BE2C (cell line): ENCODE measurements around the gene FBLIM1.
A peak's percentile ranks its signal among the peaks of the same experiment; 100 is the strongest.
"Not testable (repeated sequence)": the region's sequence is repeated elsewhere in the genome, so short reads cannot be mapped to it uniquely, and the experiment has no call there.

ENCODE experiments used
- DNase-seq: peaks from one replicate; pipeline ENCODE4 v3.0.0-alpha.2; 2020
- H3K27me3 ChIP-seq: fragments of 250-450 bp; sonication (Bioruptor Pico); 2 replicates; pipeline ENCODE4 v1.5.1; 2020; ENCODE audit warnings: mild to moderate bottlenecking
- H3K36me3 ChIP-seq: fragments of 250-450 bp; sonication (Bioruptor Pico); 2 replicates; pipeline ENCODE4 v1.5.1; 2020; ENCODE audit warnings: mild to moderate bottlenecking
- H3K4me1 ChIP-seq: fragments of 250-450 bp; sonication (Bioruptor Pico); 2 replicates; pipeline ENCODE4 v1.5.1; 2020
- H3K4me3 ChIP-seq: 2 replicates; pipeline ENCODE4 v1.5.1; 2011; ENCODE audit warnings: low read depth, low read length
- H3K9me3 ChIP-seq: fragments of 250-450 bp; sonication (Bioruptor Pico); 2 replicates; pipeline ENCODE4 v1.5.1; 2020
- CTCF ChIP-seq: IDR thresholded peaks from 2 replicates; pipeline ENCODE4 v1.5.1; 2012; ENCODE audit warnings: mild to moderate bottlenecking, low read depth, low read length

The FBLIM1 gene

GRCh38 chr1:15825800-15826199 lies 67.2 kb downstream of the FBLIM1 start:
- no peak for TF ChIP-seq CTCF
- no peak for DNase-seq
- H3K27me3 ChIP-seq = no peaks in the 10 kb centered on the region
- no peaks in the 10 kb centered on the region for H3K9me3 ChIP-seq
- H3K4me3 ChIP-seq = no peak overlapping the region
- no peaks in the 10 kb centered on the region for H3K36me3 ChIP-seq
- no peaks in the 10 kb centered on the region for H3K4me1 ChIP-seq

- no peaks in the 10 kb centered on the region for H3K9me3 ChIP-seq
- no peak for DNase-seq
- H3K27me3 ChIP-seq = no peaks in the 10 kb centered on the region
- H3K4me3 ChIP-seq = no peak overlapping the region
- H3K36me3 ChIP-seq = no peaks in the 10 kb centered on the region
- no peak for TF ChIP-seq CTCF
- H3K4me1 ChIP-seq = no peaks in the 10 kb centered on the region
Measured at GRCh38 chr1:15826810-15827507, 68.4 kb downstream of the FBLIM1 start.

- not testable (repeated sequence) for DNase-seq, H3K27me3 ChIP-seq, H3K4me3 ChIP-seq, H3K4me1 ChIP-seq, H3K36me3 ChIP-seq, H3K9me3 ChIP-seq
Measured at GRCh38 chr1:15827567-15827966, 69.0 kb downstream of the FBLIM1 start.

- H3K4me1 ChIP-seq, H3K9me3 ChIP-seq, H3K36me3 ChIP-seq, DNase-seq, H3K27me3 ChIP-seq, H3K4me3 ChIP-seq: not testable (repeated sequence)
Measured at GRCh38 chr1:15828931-15829330, 70.3 kb downstream of the FBLIM1 start.

- TF ChIP-seq CTCF = 0 out of 2 replicates have a peak, but pooled peaks have one; percentile 3
- Histone ChIP-seq H3K9me3 (no peaks in the 10 kb centered on the region), H3K4me3 (no peak overlapping the region), H3K27me3 (no peaks in the 10 kb centered on the region), H3K4me1 (no peaks in the 10 kb centered on the region), H3K36me3 (no peaks in the 10 kb centered on the region)
- no peak for DNase-seq
Measured at GRCh38 chr1:15830258-15830657, 71.7 kb downstream of the FBLIM1 start.

- H3K4me3 ChIP-seq = peak overlapping the region; percentile 78
- no peaks in the 10 kb centered on the region for H3K27me3 ChIP-seq
- no peaks in the 10 kb centered on the region for H3K4me1 ChIP-seq
- H3K36me3 ChIP-seq = no peaks in the 10 kb centered on the region
- no peak for DNase-seq
- TF ChIP-seq CTCF = no peak
- H3K9me3 ChIP-seq = no peaks in the 10 kb centered on the region
Measured at GRCh38 chr1:15833069-15833679, 74.6 kb downstream of the FBLIM1 start.

GRCh38 chr1:15833842-15834405 lies 75.3 kb downstream of the FBLIM1 start:
- DNase-seq = no peak
- no peak for TF ChIP-seq CTCF
- H3K27me3 ChIP-seq = no peaks in the 10 kb centered on the region
- H3K4me3 ChIP-seq = peak overlapping the region; percentile 78
- no peaks in the 10 kb centered on the region for H3K9me3 ChIP-seq
- H3K4me1 ChIP-seq = no peaks in the 10 kb centered on the region
- H3K36me3 ChIP-seq = no peaks in the 10 kb centered on the region
